Adipocyte (in vitro differentiated cells): ENCODE results near the gene LRRC8E.

Experiments used
- DNase-seq: peaks from one replicate; pipeline ENCODE4 v3.0.0-alpha.2; 2015; ENCODE audit warnings: low read depth
- H3K27me3 ChIP-seq: replicated peaks from 2 replicates; pipeline ENCODE4 v1.7.0; 2013; ENCODE audit warnings: mild to moderate bottlenecking, low read length, moderate library complexity; ENCODE audit not compliant: control insufficient read depth, insufficient read depth
- H3K36me3 ChIP-seq: 2 replicates; pipeline ENCODE4 v1.7.0; 2013; ENCODE audit warnings: low read length, mild to moderate bottlenecking, moderate library complexity; ENCODE audit not compliant: control insufficient read depth, insufficient read depth, severe bottlenecking
- H3K4me1 ChIP-seq: 2 replicates; pipeline ENCODE4 v1.7.0; 2013; ENCODE audit warnings: mild to moderate bottlenecking, low read length, moderate library complexity; ENCODE audit not compliant: control insufficient read depth, insufficient read depth
- H3K4me3 ChIP-seq: 2 replicates; pipeline ENCODE4 v1.7.0; 2013; ENCODE audit warnings: mild to moderate bottlenecking, low read length, moderate library complexity
- H3K9ac ChIP-seq: 2 replicates; pipeline ENCODE4 v1.7.0; 2013; ENCODE audit warnings: mild to moderate bottlenecking, low read length, moderate library complexity
- H3K9me3 ChIP-seq: 2 replicates; pipeline ENCODE4 v1.7.0; 2013; ENCODE audit warnings: mild to moderate bottlenecking, low read length, moderate library complexity; ENCODE audit not compliant: control insufficient read depth

LRRC8E gene

GRCh38 chr19:7934766-7935165 is 46.5 kb downstream of the LRRC8E start:
- no peak for DNase-seq
- no peaks in the 10 kb centered on the region for H3K9me3 ChIP-seq
- H3K9ac ChIP-seq: no peak overlapping the region
- no peaks in the 10 kb centered on the region for H3K4me1 ChIP-seq
- peaks cover 91% of the 10 kb centered on the region for H3K36me3 ChIP-seq
- H3K4me3 ChIP-seq: no peak overlapping the region
- no peaks in the 10 kb centered on the region for H3K27me3 ChIP-seq

DNA sequence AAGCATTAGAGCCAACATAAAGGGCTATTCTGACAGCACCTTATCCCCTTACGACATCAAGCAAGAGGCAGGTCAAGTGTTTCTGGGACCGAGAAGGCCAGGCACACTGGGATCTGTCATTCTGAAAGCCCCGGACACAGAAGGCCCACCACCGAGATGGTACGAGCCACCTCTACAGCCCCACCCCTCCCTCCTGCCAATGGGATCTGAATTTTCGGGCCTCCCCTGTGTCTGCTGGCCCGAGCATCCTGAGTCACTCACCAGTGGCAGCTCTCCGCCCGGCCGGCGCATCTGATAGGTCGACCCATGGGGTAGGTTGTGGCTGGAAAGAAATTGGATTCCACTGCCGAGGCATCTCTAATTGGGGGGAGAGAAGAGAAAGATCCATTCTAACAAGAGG is 52.5 kb downstream of the LRRC8E start:
- H3K36me3 ChIP-seq: peaks cover 49% of the 10 kb centered on the region
- H3K4me1 ChIP-seq: peaks cover 5% of the 10 kb centered on the region
- DNase-seq: no peak
- no peak overlapping the region for H3K4me3 ChIP-seq
- no peaks in the 10 kb centered on the region for H3K9me3 ChIP-seq
- no peak overlapping the region for H3K9ac ChIP-seq
- H3K27me3 ChIP-seq: no peaks in the 10 kb centered on the region

GRCh38 chr19:7941895-7942596 is 53.7 kb downstream of the LRRC8E start:
- Histone ChIP-seq H3K4me3 (peak overlapping the region; percentile 90), H3K36me3 (peaks cover 37% of the 10 kb centered on the region), H3K9me3 (no peaks in the 10 kb centered on the region), H3K4me1 (peaks cover 5% of the 10 kb centered on the region), H3K27me3 (no peaks in the 10 kb centered on the region), H3K9ac (peak overlapping the region; percentile 99)
- no peak for DNase-seq

DNA sequence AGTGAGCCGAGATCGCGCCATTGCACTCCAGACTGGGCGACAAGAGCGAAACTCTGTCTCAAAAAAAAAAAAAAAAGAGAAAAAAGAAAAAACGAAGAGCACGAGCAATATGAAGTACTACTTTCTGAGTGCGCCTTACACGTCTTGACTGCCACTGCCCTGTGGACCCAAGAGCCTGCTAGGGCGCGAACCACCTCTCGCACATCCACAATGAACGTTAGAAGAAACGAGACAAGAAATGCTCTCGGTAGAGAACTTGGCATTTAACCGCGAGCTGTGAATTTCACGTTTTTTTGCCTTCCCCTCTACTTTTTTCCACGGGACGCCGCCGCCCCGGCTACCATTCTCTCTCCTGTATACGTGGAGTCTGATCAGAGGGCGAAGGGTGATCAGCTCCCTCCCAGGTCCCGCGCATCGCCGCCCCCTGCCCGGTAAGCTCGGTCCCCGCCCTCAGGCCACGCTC is 54.7 kb downstream of the LRRC8E start:
- H3K9ac ChIP-seq: peak overlapping the region; percentile 99
- peaks cover 28% of the 10 kb centered on the region for H3K36me3 ChIP-seq
- H3K4me3 ChIP-seq: peak overlapping the region; percentile 90
- H3K9me3 ChIP-seq: no peaks in the 10 kb centered on the region
- H3K27me3 ChIP-seq: no peaks in the 10 kb centered on the region
- peak; percentile 34 for DNase-seq
- H3K4me1 ChIP-seq: peaks cover 5% of the 10 kb centered on the region

DNA sequence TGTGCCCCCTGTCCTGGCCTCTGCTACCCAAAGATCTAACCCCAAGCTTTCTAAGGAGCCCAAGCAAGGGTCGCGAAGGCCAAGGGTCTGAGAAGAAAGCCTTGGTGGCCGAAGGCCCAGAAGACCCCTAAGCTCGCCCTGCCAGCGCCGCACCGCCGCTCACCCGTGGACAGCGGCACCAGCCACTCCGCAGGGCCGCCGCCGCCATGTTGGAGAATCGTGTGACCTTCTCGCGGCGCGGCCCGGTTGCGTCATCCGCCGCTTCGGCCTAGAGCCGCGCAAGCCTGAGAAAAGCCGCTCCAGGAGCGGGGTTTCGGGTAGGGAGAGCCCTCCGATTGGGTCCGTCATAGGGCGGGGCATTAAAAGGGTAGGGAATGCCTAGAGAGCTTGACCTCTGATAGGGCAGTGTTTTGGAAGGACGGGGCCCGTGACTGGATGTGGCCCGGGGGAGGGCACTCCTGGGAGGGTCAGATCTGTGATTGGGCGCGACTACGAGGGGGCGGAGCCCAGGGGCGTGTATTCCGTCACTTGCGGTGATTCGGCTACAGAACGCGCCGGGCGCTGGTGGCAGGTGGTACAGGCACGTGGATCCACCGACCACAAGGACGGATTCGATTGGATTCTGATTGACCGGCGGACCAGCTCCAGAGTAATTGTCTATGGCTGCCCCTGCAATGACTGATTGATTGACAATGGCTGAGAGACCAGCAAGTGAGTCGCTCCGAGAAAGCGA is 55.3 kb downstream of the LRRC8E start, which contains the start of gene TIMM44:
TSS of gene TIMM44 (minus strand) at position 223 of the 733 bp plus-strand sequence. CDS start at position 208, 15 bp downstream.
- peaks cover 5% of the 10 kb centered on the region for H3K4me1 ChIP-seq
- peak; percentile 100 for DNase-seq
- H3K4me3 ChIP-seq: peak within 1 kb of the TSS; percentile 90
- H3K27me3 ChIP-seq: no peaks in the 10 kb centered on the region
- H3K36me3 ChIP-seq: peaks cover 22% of the 10 kb centered on the region
- H3K9ac ChIP-seq: peak within 1 kb of the TSS; percentile 99
- H3K9me3 ChIP-seq: no peaks in the 10 kb centered on the region

DNA sequence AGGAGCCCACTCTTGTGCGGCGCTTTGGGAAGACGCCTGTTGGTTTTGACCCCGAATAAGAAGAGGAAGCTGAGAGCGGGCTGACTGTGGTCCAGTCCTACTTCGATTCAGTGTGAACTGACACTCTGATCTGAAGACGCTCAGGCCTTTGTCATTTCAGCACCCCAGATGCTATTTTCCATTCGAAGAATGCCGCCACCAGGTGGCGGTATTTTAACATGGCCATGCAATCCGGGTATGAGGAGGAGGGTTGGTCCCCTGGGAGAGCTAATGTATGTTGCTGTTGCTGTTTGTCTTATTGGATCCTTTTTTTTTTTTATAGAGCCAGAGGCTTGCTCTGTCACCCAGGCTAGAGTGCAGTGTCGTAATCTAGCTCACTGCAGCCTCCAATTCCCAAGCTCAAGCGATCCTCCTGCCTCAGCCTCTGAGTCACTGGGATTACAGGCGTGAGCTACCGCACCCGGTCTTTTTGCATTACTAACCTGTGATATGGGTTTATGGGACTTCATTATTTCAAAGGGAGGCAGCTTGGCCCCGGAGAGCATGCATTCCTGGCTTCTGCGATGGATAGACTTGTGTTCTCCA is 56.0 kb downstream of the LRRC8E start:
- peak; percentile 98 for DNase-seq
- Histone ChIP-seq H3K27me3 (no peaks in the 10 kb centered on the region), H3K4me1 (peaks cover 5% of the 10 kb centered on the region), H3K4me3 (peak overlapping the region; percentile 90), H3K9ac (peak overlapping the region; percentile 75), H3K36me3 (peaks cover 16% of the 10 kb centered on the region), H3K9me3 (no peaks in the 10 kb centered on the region)

- H3K4me3 ChIP-seq: no peak overlapping the region
Measured at GRCh38 chr19:7947939-7948338, 59.6 kb downstream of the LRRC8E start.

More at GRCh38 chr19:7947939-7948338, 59.6 kb downstream of the LRRC8E start:
- no peak for DNase-seq
- Histone ChIP-seq H3K27me3 (no peaks in the 10 kb centered on the region), H3K4me1 (peaks cover 2% of the 10 kb centered on the region), H3K36me3 (no peaks in the 10 kb centered on the region), H3K9ac (no peak overlapping the region), H3K9me3 (no peaks in the 10 kb centered on the region)
